ENCODE measurements around the gene UBIAD1.

UBIAD1 gene

DNA sequence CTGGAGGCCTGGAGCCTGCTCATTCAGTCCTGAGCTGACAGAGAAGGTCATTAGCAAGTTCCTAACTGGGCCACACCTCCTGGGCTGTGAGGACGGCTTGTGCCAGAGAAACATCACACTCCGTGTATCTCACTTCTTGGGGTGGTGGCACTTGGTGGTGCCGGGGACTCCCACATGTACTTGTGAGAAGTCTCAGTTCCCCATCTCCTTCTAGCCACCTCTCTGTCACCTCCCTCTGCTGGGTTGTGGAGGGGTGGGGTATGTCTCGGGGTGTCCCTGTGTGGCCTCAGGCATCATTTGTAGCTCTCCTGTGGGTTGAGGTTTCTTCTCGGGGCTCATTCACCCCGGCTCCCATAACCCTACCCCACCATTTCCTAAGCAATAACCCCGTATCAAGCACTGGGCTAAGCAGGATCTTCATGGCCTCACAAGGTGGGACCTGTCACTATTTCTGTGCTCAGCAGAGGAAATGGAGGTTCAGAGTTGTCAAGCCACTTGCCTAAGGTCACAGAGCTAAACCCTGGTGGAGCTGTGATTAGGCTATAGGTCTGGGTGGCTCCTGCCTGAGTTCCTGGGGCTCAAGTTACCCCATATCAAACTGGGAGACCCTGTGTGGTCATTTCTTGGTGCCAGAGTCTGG is 62.5 kb downstream of the UBIAD1 start:
- TF ChIP-seq, protein P1, sequence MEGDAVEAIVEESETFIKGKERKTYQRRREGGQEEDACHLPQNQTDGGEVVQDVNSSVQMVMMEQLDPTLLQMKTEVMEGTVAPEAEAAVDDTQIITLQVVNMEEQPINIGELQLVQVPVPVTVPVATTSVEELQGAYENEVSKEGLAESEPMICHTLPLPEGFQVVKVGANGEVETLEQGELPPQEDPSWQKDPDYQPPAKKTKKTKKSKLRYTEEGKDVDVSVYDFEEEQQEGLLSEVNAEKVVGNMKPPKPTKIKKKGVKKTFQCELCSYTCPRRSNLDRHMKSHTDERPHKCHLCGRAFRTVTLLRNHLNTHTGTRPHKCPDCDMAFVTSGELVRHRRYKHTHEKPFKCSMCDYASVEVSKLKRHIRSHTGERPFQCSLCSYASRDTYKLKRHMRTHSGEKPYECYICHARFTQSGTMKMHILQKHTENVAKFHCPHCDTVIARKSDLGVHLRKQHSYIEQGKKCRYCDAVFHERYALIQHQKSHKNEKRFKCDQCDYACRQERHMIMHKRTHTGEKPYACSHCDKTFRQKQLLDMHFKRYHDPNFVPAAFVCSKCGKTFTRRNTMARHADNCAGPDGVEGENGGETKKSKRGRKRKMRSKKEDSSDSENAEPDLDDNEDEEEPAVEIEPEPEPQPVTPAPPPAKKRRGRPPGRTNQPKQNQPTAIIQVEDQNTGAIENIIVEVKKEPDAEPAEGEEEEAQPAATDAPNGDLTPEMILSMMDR (IDR thresholded peaks at IDR 0.05; ENCODE audit: low read depth, low read length), result no peak
- DNase-seq (ENCODE audit: extremely low read depth, low read depth), result no peak

DNA sequence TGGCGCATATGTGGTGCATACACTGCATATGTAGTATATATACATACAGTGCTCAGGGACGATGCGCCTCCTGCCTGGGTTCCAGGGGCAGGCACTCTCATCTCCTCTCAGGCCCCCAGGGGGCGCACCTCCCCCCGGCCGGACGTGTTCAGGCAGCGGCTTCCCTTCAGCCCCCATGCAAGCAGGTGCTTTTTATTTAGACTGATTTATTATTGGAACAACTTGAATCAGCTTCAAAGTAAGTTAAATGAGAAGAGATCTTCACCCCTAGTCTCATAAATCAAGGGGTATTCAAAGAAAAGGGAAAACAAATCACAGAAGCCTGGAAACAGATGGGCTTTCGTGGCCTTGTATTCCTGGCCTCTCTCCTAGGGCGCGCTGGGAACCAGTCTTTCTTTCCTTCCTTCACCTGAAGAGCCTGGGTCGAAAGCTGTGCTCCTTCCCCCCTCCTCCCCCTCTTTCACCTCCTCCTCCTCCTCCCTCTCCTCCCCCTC is 64.6 kb downstream of the UBIAD1 start:
- no peak for DNase-seq (ENCODE audit: extremely low read depth, low read depth)
- TF ChIP-seq, protein P1 (IDR thresholded peaks at IDR 0.05; ENCODE audit: low read depth, low read length), result peak; percentile 65
